Ascending aorta (tissue), 2 donors: ENCODE data around the gene IFITM5. TPM values are rescaled to one million over a fixed set of nuclear protein-coding genes. Genes with fewer than 3 reads are reported as not detected.

Experiments
- DNase-seq, 2 donors: peaks; one replicate each; pipeline ENCODE4 v3.0.0-alpha.2; 2019; ENCODE audit warnings: low spot score in 2 of 2
- H3K27ac ChIP-seq, 2 donors: fragments of 200-600 bp; sonication (generic); one replicate each; pipeline ENCODE4 v1.5.1; 2016 to 2017; ENCODE audit warnings: mild to moderate bottlenecking in 1 of 2
- H3K27me3 ChIP-seq: fragments of 200-600 bp; sonication (generic); one replicate; pipeline ENCODE4 v1.5.1; 2017
- H3K36me3 ChIP-seq, 2 donors: fragments of 200-600 bp; sonication (generic); one replicate each; pipeline ENCODE4 v1.5.1; 2016
- H3K4me1 ChIP-seq, 2 donors: fragments of 200-600 bp; sonication (generic); one replicate each; pipeline ENCODE4 v1.5.1; 2016 to 2017; ENCODE audit warnings: mild to moderate bottlenecking in 1 of 2
- H3K4me3 ChIP-seq, 2 donors: fragments of 200-600 bp; sonication (generic); one replicate each; pipeline ENCODE4 v1.5.1; 2016 to 2017; ENCODE audit warnings: mild to moderate bottlenecking in 1 of 2
- H3K9me3 ChIP-seq, 2 donors: fragments of 200-600 bp; sonication (generic); one replicate each; pipeline ENCODE4 v1.5.1; 2016
- intact Hi-C: fragments of 100-400 bp; cut with DNase I; formaldehyde crosslinking; loops from one replicate; pipeline ENCODE4 v1.15.1; 2023
- total RNA-seq: library from RNA; depleted of rRNA; stranded (reverse); fragments of >200 nt; gene quantifications from one replicate; pipeline ENCODE4 v1.1.0, GENCODE V29; 2016
- TF ChIP-seq, protein P1 (sequence below), 3 experiments: fragments of 200-600 bp in 2 of 3; fragments of 450-650 bp in 1 of 3; sonication (generic) in 2 of 3; IDR thresholded peaks; one replicate each; pipeline ENCODE4 v1.5.1; 2016 to 2019; ENCODE audit warnings: antibody characterized with exemption in 3 of 3, mild to moderate bottlenecking in 1 of 3, moderate library complexity in 1 of 3

IFITM5 gene
- total RNA-seq, 1 donor from 2014 or later, result not detected

DNA sequence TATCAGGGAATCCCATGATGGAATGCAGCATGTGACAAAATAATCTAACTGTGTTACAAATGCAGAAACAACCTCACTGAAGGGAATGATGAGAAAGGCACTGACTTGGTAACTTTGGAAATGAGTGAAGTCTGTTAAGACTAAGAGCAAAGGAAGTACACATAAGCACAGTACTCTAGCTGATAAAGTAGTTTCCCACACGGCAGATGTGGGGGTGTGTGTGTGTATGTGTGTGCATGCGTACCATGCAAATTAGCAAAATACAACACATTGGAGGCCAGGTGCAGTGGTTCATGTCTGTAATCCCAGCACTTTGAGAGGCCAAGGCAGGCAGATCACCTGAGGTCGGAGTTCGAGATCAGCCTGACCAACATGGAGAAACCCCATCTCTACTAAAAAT lies 37.7 kb downstream of the IFITM5 start:
- Histone ChIP-seq H3K36me3 (no peaks in the 10 kb centered on the region), H3K27ac (no peak overlapping the region), H3K27me3 (no peaks in the 10 kb centered on the region), H3K9me3 (no peaks in the 10 kb centered on the region), H3K4me1 (no peaks in the 10 kb centered on the region), H3K4me3 (no peak overlapping the region)
- TF ChIP-seq, protein P1, sequence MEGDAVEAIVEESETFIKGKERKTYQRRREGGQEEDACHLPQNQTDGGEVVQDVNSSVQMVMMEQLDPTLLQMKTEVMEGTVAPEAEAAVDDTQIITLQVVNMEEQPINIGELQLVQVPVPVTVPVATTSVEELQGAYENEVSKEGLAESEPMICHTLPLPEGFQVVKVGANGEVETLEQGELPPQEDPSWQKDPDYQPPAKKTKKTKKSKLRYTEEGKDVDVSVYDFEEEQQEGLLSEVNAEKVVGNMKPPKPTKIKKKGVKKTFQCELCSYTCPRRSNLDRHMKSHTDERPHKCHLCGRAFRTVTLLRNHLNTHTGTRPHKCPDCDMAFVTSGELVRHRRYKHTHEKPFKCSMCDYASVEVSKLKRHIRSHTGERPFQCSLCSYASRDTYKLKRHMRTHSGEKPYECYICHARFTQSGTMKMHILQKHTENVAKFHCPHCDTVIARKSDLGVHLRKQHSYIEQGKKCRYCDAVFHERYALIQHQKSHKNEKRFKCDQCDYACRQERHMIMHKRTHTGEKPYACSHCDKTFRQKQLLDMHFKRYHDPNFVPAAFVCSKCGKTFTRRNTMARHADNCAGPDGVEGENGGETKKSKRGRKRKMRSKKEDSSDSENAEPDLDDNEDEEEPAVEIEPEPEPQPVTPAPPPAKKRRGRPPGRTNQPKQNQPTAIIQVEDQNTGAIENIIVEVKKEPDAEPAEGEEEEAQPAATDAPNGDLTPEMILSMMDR (IDR thresholded peaks at IDR 0.05), result no peak
- intact Hi-C loops, result no loop called here
- no peak for DNase-seq

DNA sequence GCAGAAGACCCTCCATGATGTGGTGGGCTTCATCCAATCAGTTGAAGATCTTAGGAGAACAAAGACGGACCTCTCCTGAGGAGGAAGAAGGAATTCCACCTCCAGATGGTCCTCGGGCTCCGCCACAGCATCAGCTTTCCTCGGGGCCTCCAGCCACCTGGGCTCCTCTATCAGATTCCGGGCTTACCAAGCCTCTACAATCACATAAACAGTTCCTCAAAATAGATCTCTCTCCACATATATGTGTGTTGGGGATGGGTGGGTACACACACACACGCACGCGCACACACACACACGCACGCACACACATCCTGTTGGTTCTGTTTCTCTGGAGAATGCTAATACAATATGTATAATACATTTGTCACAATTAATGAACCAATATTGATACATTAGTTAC lies 39.9 kb downstream of the IFITM5 start:
- Histone ChIP-seq H3K27me3 (no peaks in the 10 kb centered on the region), H3K27ac (no peak overlapping the region), H3K36me3 (no peaks in the 10 kb centered on the region), H3K4me3 (no peak overlapping the region), H3K4me1 (no peaks in the 10 kb centered on the region), H3K9me3 (no peaks in the 10 kb centered on the region)
- no peak for DNase-seq
- TF ChIP-seq, protein P1 (IDR thresholded peaks at IDR 0.05), result no peak
- intact Hi-C loops, result no loop called here

DNA sequence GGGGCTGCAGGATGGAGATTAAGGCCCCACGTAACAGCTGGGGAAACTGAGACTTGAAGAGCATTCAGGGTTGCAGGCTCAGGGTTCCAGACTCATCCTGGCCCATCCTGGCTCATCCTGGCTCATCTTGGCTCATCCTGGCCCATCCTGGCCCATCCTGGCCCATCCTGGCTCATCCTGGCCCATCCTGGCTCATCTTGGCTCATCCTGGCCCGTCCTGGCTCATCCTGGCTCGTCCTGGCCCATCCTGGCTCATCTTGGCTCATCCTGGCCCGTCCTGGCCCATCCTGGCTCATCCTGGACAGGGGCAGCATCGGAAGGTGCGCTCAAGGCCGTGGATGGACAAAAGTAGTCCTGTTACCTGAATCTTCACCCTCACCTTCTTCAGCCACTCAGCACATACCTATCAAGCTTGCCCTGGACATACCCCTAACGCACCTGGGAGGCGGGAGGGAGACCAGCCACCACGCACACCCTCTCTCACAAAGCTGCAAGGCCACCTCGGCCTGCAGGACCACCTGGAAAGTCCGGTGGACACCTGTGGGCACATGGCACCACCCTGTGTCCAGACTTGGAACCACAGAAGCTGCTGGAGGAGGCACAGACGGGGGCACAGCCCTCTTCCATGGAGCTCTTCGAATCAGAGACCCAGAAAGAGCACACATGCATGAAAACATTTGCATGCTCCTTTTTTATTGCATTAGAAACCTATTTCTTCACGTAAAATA lies 41.4 kb downstream of the IFITM5 start:
- H3K36me3 ChIP-seq, result peaks cover 2 to 3% of the 10 kb centered on the region in 2 donors
- TF ChIP-seq, protein P1 (IDR thresholded peaks at IDR 0.05), result no peak
- H3K4me3 ChIP-seq, result no peak overlapping the region
- peak in 1 of 2 donors; percentile 43 for DNase-seq
- intact Hi-C loops, result no loop called here
- H3K27ac ChIP-seq, result no peak overlapping the region
- no peaks in the 10 kb centered on the region for H3K27me3 ChIP-seq
- H3K4me1 ChIP-seq, result no peaks in the 10 kb centered on the region
- H3K9me3 ChIP-seq, result no peaks in the 10 kb centered on the region

DNA sequence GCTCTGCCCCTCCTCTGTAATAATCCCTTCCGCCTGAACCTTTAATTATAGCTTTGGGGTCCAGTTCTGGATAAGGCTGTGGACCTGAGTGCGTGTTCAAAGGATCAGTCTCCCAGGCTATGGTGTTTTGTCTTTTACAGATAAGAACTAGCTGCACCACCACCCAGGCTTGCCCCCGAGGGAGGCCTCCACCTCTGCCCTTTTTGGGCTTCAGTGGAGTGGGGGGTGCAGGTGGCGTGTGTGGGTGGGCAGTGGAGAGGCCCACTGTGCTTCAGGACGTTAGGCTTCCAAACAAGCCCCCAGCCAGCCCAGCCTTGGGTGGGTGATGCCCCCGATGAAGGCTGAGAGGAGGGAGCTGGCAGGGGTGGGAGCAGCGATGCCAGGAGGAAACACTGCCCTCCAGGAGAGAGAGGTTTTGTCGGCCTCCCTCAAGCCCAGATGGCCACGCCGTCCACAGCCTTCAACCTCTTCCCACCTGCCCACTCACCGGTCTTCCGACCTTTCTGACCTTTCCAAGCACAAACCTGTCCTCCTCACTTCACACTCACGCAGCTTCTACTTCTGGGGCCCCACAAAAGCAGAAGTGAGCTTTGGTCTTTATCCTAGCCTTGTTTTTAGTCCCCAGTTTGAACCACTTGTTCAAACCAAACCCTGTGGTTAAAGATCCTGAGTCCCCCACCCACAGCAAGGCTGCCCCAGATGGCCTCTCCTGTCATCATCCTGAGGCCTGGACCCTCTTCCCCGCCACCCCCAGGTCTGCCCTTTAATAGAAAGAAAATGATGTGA lies 42.2 kb downstream of the IFITM5 start:
- peak in 1 of 2 donors; percentile 38 for DNase-seq

DNA sequence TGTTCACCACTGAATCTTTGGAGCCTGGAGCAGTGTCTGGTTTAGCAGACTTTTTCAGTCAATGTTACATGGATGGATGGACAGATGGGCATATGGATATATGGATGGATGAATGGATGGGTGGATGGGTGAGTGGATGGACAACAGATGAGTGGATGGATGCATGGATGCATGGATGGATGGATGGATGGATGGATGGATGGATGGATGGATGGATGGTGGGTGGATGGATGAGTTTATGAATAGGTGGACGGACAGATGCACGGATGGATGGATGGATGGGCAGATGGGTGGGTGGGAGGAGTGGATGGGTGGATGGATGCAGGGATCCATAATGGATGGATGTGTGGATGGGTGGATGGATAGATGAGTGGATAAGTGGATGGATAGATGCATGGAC lies 43.5 kb downstream of the IFITM5 start:
- intact Hi-C loops, result no loop called here
- TF ChIP-seq, protein P1 (IDR thresholded peaks at IDR 0.05), result no peak
- no peak for DNase-seq

More for the DNA sequence above, 42.2 kb downstream of the IFITM5 start:
- TF ChIP-seq, protein P1 (IDR thresholded peaks at IDR 0.05), result no peak
- peaks cover 9 to 10% of the 10 kb centered on the region in 2 donors for H3K36me3 ChIP-seq
- no peaks in the 10 kb centered on the region for H3K27me3 ChIP-seq
- H3K4me3 ChIP-seq, result no peak overlapping the region
- H3K27ac ChIP-seq, result no peak overlapping the region
- intact Hi-C loops, result no loop called here
- H3K4me1 ChIP-seq, result no peaks in the 10 kb centered on the region
- no peaks in the 10 kb centered on the region for H3K9me3 ChIP-seq

More for the DNA sequence above, 43.5 kb downstream of the IFITM5 start:
- Histone ChIP-seq H3K9me3 (no peaks in the 10 kb centered on the region), H3K27ac (no peak overlapping the region), H3K36me3 (peaks cover 18 to 22% of the 10 kb centered on the region in 2 donors), H3K4me1 (no peaks in the 10 kb centered on the region), H3K27me3 (no peaks in the 10 kb centered on the region), H3K4me3 (no peak overlapping the region)
